ENCODE measurements around the gene MTHFD2L.
"Not testable (repeated sequence)": the region's sequence is repeated elsewhere in the genome, so short reads cannot be mapped to it uniquely, and the experiment has no call there.

MTHFD2L gene

DNA sequence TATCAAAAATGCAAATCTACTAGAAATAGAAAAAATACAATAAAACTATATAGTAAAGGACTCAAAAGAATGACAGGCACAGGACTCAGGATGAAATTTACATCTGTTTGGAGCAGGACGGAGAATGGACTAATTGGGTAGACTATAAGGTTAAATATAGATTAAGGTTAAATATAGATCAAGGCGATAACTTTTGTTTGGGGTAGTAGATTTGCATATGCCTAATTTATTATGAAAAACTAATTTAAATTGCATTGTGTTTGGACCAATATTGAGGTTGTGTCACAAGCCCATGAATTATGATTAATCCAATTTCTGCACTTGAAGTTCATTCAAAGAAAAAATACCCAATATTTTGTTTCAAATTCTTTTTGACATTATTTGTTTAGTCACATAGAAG is 31.0 kb downstream of the MTHFD2L start:
- no peak for DNase-seq (ENCODE audit: low read depth in 2 of 3, low spot score in 2 of 3)

DNA sequence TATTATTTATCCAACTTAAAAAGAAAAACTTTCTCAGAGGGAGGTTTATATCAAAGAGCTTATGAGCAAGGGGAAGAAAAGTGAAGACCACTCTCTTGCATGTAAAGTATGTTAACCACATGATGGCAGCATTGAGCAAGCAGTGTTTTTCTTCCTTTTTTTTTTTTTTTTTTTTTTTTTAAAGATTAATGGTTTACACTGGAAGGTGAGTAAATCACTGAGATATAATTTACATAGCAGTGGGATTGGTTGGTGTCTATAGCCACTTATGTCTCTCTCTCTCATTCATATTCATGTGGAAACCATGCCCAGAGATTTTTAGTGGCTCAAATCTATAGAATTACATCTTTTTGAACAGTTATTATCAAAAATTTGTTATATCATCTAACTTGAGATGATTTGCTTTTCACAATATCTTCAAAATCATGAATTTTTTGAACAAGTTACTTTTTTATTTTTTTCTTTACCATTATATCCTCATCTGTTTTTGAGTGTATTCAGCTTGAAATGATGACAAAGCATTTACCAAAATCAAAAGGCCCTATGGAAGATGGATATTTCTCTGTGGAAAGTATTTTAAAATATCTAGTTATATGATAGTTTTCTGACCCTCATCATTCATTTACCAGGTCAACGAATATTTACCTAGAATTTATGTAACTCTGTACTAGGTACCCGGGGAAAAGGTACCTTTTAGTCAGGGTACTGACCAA is 31.6 kb downstream of the MTHFD2L start:
- no peak for DNase-seq (ENCODE audit: low read depth in 2 of 3, low spot score in 2 of 3)

DNA sequence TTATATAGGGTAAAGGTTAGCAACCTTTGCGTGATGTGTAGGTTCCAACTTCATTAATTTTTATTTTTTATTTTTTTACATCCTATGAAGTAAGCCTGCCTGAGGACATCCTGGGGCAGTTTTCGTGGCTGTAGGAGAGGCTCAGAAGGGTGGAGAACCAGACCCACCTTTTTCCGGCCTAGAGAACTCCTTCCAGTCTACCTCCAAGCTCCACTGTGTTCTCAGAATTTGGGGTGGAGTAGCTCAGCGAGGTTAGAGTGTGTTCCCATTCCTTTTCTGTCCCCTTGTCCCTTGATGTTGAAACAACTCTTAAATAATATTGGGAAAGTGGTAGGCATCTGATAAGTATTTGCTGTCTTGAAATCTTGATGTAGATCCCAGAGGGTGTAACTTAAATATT is 32.4 kb downstream of the MTHFD2L start:
- no peak for DNase-seq (ENCODE audit: low read depth in 2 of 3, low spot score in 2 of 3)

DNA sequence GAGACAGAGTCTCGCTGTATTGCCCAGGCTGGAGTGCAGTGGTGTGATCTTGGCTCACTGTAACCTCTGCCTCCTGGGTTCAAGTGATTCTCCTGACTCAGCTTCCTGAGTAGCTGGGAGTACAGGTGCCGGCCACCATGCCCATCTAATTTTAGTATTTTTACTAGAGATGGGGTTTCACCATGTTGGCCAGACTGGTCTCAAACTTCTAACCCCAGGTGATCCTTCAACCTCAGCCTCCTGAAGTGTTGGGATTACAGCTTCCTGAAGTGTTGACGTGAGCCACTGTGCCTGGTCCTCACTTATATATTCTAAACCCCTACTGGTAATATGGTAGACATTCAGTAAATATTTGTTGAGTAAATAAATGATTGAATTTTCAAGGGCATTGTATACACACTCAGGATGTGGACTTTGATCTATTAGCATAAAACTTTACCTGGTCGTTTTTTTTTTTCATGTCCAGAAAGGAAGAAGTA is 33.0 kb downstream of the MTHFD2L start:
- no peak for DNase-seq (ENCODE audit: low read depth in 2 of 3, low spot score in 2 of 3)

DNA sequence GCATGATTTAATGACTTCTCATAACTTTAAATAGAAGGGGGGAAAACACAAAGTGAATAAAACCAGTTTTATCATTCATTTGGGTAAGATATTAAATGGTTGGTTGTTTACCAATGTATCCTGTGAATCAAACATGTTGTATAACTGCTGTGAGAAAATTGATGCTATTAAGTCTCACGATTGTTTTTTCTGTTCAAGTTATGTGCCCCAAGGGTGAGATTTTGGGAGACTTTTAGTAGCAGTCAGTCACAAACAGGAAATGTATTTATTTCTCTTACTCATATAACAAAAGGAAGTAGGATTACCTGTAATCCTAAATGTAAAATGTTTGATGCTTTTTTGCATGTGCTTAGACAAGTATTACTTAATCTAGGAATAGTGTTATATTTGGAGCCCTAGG is 39.2 kb downstream of the MTHFD2L start:
- no peak for DNase-seq (ENCODE audit: low read depth in 2 of 3, low spot score in 2 of 3)

DNA sequence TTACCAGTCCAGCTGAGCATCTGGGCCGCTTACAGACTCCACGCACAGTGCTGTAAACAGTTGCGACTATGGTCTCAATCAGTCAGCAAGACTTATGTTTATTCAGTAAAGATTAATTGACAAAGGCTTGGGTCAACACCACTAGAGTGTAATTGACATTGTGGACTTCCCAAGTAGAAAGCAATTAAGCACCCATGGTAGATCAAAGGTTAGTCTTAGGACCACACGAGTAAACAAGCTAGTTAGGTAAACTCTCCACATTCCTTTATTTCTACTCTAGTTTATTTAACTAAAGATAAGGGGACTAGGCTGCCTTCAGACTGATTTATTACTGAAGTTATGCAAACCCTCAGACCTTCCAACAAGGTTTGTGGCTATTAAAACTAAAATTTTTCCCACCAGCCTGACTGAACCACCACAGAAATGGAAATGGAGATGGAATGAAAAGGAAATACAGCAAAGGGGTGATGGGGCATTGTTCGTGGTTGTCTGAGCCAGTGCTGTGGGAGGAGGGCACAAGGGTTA is 44.2 kb downstream of the MTHFD2L start:
- DNase-seq (ENCODE audit: low read depth in 2 of 3, low spot score in 2 of 3): no peak

DNA sequence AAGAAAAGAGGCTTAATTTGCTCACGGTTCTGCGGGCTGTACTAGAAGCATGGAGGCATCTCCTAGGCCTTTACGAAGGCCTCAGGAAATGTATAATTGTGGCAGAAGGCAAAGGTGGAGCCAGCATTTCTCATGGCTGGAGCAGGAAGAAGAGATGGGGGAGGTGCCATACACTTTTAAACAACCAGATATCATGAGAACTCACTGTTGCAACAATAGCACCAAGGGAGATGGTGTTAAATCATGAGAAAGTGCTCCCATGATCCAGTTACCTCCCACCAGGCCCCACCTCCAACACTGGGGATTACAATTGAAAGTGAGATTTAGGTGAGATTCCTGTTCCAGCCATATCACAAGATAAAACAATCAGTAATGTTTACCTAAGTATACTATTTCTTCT is 45.5 kb downstream of the MTHFD2L start:
- no peak for DNase-seq (ENCODE audit: low read depth in 2 of 3, low spot score in 2 of 3)

DNA sequence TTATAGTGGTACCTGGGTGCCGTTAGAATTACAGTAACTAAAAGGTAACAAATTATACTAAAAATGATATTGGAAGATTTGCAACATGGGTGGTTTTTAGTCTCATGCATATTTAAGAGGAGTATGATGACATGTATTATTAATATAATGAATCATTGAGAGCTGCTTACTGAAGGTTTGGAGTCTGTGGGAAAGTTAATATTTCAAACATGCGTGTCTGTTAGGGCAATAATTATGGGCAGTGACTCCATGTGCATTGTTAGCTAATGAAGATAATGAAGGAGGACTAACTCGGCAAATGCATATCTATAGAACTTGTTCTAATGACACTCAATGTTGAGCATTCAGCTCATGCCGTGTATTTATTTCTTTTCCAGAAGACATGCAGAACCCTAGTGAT is 47.1 kb downstream of the MTHFD2L start:
- DNase-seq (ENCODE audit: low read depth in 2 of 3, low spot score in 2 of 3): no peak

DNA sequence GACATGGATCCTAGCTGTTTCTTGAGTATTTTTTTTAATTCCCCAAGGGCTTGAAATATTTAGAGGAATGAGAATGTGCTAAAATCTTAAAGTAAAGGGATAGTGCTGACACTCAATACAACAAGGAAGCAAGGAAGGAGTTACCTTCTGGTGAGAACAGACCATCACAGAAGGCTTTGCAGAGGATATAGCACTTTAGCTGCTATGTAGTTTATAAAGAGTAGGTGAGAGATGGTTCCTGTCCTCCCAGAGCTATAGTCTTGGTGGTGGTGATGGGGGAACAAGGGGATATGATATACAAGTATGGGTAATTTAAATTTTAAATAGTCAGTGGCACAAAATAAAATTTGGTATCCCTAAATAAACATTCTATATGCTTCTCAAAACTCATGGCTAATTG is 47.6 kb downstream of the MTHFD2L start:
- no peak for DNase-seq (ENCODE audit: low read depth in 2 of 3, low spot score in 2 of 3)

DNA sequence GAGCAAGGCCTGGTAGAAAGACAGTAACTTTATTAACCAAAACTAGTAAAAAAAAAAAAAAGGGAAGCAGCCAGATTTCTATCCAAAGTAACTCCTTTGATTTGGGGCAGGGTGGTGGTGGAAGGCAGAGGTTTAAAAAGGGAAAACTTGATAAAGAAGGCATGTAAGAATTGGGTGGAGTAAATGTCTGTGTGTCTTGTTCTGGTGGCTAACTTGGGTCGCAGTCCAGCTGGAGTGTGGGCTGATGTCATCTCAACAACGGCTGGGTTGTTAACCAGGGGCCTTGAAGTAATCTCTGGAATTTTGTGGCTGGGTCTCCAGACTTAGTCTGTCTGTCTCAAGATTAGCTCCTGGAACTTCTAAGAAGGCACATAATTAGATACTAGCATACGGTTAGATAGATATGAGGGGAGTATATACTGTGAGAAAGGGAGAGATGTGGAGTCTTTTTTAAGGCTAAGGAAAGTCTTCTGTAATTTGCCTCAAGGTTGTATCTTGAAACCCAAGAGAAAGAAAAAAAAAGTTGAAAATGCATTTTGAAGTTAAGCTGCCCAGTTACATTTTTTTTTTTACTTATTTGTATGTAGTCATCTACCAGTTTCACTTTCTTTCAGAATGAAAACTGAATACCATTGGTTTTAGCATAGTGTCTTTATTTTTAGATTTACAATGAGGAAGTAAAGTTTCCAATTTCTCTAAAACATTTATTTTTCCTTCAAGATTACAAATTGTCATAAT is 48.3 kb downstream of the MTHFD2L start:
- DNase-seq (ENCODE audit: low read depth in 2 of 3, low spot score in 2 of 3): no peak

DNA sequence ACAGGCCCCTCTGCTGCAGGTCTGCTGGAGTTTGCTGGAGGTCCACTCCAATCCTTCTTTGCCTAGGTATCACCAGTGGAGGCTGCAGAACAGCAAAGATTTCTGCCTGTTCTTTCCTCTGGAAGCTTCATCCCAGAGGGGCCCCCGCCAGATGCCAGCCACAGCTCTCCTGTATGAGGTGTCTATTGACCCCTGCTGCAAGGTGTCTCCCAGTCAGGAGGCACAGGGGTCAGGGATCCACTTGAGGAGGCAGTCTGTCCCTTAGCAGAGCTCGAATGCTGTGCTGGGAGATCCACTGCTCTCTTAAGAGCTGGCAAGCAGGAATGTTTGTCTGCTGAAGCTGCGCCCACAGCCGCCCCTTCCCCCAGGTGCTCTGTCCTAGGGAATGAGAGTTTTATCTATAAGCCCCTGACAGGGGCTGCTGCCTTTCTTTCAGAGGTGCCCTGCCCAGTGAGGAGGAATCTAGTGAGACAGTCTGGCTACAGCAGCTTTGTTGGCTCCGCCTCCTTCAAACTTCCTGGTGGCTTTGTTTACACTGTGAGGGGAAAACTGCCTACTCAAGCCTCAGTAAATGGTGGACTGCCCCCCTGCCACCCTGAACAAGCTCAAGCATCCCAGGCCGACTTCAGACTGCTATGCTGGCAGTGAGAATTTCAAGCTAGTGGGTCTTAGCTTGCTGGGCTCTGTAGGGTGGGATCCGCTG is 56.7 kb downstream of the MTHFD2L start:
- not testable (repeated sequence) for DNase-seq (ENCODE audit: low read depth in 2 of 3, low spot score in 2 of 3)

DNA sequence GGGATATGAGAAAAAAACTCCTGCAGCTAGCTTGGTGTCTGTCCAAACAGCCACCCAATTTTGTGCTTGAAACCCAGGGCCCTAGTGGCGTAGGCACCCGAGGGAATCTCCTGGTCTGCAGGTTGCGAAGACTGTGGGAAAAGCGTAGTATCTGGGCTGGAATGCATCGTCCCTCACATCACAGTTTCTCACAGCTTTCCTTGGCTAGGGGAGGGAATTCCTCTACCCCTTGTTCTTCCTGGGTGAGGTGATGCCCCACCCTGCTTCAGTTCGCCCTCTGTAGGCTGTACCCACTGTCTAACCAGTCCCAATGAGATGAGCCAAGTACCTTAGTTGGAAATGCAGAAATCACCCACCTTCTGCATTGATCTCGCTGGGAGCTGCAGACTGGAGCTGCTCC is 57.3 kb downstream of the MTHFD2L start:
- not testable (repeated sequence) for DNase-seq (ENCODE audit: low read depth in 2 of 3, low spot score in 2 of 3)

DNA sequence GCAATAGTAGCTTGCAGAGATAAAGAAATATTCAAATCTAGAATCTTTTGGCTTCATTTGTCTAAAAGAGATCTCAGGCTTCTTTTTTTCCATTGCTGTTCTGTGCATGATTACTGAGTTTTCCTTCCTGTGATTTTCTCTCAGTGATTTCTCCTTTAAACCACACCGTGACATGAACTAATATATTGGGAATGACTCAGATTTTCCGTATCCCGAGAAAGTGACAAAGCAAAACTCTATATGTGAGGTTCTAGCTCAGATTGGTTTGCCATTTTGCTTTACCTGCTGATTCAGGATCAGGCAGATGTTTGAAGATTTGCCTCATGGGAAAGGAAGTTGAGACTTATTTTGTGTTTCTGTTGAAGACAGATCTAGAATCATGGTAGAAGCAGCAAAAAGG is 59.4 kb downstream of the MTHFD2L start:
- DNase-seq (ENCODE audit: low read depth in 2 of 3, low spot score in 2 of 3): no peak

DNA sequence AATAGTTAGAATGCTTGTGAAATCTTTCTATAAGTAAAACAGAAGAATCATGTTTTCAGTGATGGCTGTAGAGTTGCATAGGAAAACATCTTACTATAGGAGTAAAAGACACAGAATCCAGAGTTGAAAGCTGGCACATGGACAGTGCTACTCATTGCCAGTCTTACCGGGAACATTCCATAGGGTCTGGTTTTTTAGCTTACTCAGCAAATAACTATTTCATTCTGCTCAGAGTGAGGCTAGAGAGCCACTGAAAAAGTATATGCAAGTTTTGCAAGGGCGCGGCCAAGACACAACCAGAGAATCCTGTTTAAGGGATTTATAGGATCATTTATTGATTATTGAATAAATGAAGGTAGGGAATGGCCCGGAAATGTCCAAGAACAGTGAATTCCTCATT is 60.3 kb downstream of the MTHFD2L start:
- DNase-seq (ENCODE audit: low read depth in 2 of 3, low spot score in 2 of 3): no peak

DNA sequence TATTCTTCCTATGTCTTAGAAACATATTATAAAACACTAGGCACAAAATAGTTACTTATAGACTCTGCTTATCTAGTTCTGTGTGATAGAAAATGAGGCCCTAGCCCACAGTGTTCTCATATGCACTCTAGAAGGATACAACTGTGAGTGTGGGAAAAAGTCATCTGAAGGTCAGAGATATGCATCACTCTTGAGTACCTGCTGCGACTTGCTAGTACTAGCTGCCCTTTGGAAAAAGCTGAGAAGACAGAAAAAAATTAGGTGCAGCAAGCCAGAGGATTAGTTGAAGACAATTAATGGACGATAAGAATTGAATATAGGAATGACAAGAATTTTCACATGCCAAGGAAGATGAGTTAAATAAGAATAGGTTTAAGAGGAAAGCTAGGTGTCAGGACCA is 61.3 kb downstream of the MTHFD2L start:
- no peak for DNase-seq (ENCODE audit: low read depth in 2 of 3, low spot score in 2 of 3)

DNA sequence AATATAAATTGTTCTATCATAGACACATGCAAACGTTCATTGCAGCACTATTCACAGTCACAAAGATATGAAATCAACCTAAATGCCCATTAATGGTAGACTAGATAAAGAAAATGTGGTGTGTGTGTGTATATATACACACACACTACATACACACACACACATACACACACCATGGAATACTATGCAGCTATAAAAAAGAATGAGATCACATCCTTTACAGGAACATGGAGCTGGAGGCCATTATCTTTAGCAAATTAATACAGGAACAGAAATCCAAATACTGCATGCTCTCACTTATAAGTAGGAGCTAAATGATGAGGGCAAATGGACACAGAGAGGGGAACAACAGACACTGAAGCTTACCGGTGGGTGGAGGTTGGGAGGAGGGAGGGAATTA is 65.2 kb downstream of the MTHFD2L start:
- no peak for DNase-seq (ENCODE audit: low read depth in 2 of 3, low spot score in 2 of 3)

DNA sequence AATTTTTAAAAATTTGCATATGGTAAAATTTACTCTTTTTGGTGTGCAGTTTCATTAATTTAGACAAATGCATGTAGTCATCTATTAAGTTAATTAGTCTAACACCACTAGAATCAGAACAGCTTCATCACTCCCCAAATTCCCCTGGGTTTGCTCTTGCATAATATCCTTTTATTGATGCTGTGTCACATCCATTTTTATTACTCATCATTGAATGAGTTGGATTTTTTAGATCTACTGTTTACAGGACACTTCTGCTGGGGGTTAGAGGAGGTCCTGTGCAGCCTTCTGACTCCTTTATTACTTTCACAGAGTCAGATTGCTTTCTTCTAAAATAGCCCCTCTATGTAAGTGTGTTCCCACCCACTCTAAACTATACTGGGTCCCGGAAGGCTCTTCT is 65.9 kb downstream of the MTHFD2L start:
- DNase-seq (ENCODE audit: low read depth in 2 of 3, low spot score in 2 of 3): no peak

DNA sequence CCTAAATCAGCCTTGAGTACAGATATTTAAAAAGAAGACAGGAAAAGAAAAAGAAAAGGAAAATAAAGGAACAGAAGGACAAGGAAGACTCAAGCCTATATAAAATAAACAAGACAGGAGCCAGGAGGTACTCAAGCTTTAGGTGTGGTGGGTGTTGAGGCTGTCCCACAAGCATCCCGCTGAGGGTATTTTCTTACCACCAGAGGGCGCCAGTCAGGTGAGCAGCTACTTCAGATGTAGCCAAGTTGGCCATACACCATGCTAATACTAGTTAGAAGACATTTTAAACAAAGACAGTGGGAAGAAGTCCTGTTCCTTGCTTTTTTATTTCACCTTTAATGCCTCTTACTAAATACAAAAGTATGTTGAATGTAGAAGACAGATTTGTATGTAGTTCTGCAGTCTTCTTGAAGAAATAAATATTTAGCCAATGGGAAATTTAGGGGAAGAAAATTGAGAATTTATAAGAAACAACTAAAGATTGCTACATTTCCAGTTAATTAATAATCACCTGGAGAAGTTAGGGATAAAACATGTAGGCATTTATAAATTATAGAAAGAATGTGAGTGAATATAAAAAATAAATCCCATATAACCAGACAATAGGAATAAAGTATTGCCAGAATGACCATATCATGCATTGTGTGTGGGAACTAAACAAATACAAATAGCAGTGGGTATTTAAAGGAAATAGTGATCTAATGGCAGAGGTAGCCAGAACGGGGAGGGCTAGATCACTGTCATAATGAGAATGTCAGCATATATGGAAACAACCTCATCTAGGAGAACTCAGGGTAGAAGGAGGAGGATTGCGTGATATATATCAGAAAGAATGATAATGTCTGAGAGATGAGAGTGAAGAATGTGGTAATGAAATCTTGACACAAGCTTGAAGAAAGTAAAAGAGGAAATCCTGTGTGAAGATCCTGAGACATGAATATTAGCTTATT is 71.0 kb downstream of the MTHFD2L start:
- peak; percentile 18 to 71 (median 37) for DNase-seq (ENCODE audit: low read depth in 2 of 3, low spot score in 2 of 3)

DNA sequence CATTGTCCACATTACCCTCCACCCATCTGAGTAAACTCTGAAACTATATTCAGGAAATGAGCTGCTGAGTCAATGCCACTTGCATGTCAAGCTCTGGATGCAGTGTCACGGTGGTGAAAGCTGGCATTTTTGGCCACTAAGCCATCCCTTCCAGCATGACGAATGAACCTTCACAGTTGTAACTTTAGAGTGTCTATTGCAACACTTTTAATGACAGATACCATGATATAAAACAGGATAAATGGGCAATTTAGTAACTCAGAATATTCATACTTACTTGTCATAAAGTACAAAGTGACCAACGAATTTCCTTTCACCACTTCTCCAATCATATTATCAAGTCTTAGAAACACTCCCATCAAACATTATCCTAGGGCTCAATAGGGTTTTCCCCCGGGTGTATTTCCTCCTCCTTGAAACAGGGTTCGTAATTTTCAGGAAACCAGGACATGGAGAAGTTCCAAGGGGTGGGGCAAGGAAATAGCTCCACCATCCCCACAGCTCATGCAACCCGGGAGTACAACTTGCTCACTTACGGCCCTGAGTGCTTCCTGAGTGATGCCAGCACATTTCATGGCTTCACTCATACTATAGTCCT is 73.1 kb downstream of the MTHFD2L start:
- DNase-seq (ENCODE audit: low read depth in 2 of 3, low spot score in 2 of 3): no peak

DNA sequence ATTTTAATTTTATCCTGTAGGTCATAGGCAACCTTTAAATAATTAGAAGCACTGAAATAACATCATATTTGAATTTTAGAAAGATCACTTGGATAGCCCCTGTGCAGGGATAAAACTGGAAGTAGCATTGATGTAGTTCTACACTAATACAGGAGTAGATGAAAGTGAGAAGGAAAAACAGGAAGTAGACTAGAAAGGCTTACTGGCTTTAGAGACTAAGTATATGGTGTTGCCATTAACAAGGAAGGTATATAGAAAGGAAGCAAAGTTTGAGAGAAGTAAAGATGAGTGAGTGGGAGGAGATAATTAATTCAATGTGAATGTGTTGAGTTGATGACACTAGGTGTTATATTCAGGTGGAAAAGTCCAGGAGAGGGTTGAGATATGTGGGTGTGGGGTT is 77.2 kb downstream of the MTHFD2L start:
- DNase-seq (ENCODE audit: low read depth in 2 of 3, low spot score in 2 of 3): no peak
